Hepatocyte (in vitro differentiated cells): ENCODE results near the gene PCGF3.

Experiments used
- CTCF ChIP-seq: fragments of 200-600 bp; sonication (generic); IDR thresholded peaks from 2 replicates; pipeline ENCODE4 v1.5.1; 2016; ENCODE audit warnings: antibody characterized with exemption, mild to moderate bottlenecking; ENCODE audit not compliant: poor library complexity
- EZH2 ChIP-seq: fragments of 200-600 bp; sonication (generic); IDR thresholded peaks from 2 replicates; pipeline ENCODE4 v1.6.1; 2016; ENCODE audit warnings: antibody characterized with exemption, mild to moderate bottlenecking, borderline replicate concordance
- EZH2phosphoT487 ChIP-seq: fragments of 200-600 bp; sonication (generic); IDR thresholded peaks from one replicate; pipeline ENCODE4 v1.6.1; 2018; ENCODE audit warnings: antibody characterized with exemption, mild to moderate bottlenecking, low read depth, moderate library complexity; ENCODE audit not compliant: unreplicated experiment, severe bottlenecking

GRCh38 chr4:673349-674091, 32.1 kb upstream of the PCGF3 start:
- TF ChIP-seq CTCF, result no peak
- no peak for TF ChIP-seq EZH2
- TF ChIP-seq EZH2phosphoT487, result no peak
